SK-N-SH treated with all-trans-retinoic acid at 6 μM for 48 hours (cell line): ENCODE measurements around the gene GPR61.

Source experiments
- ARNTL ChIP-seq: fragments of 450-650 bp; formaldehyde crosslinking; IDR thresholded peaks from 2 replicates; pipeline ENCODE4 v1.5.0; 2020; ENCODE audit warnings: low read depth, mild to moderate bottlenecking, moderate library complexity, borderline replicate concordance
- BACH2 ChIP-seq: fragments of 250-450 bp; sonication (Bioruptor Pico); IDR thresholded peaks from 2 replicates; pipeline ENCODE4 v1.9.0; 2021; ENCODE audit warnings: mild to moderate bottlenecking, borderline replicate concordance
- ISL1 ChIP-seq: fragments of 250-450 bp; sonication (Bioruptor Pico); IDR thresholded peaks from 2 replicates; pipeline ENCODE4 v2.1.2; 2022; ENCODE audit warnings: mild to moderate bottlenecking, moderate library complexity
- RARB ChIP-seq: fragments of 250-450 bp; sonication (Bioruptor Pico); IDR thresholded peaks from 2 replicates; pipeline ENCODE4 v1.8.0; 2021; ENCODE audit warnings: mild to moderate bottlenecking, moderate library complexity
- SNAI2 ChIP-seq: fragments of 250-450 bp; sonication (Bioruptor Pico); IDR thresholded peaks from 2 replicates; pipeline ENCODE4 v1.5.0; 2020; ENCODE audit warnings: mild to moderate bottlenecking, moderate library complexity
- ZFP3 ChIP-seq: fragments of 250-450 bp; sonication (Bioruptor Pico); IDR thresholded peaks from 2 replicates; pipeline ENCODE4 v1.5.0; 2020; ENCODE audit warnings: mild to moderate bottlenecking, moderate library complexity
- ZNF565 ChIP-seq: fragments of 450-650 bp; formaldehyde crosslinking; conservative IDR thresholded peaks from 2 replicates; pipeline ENCODE4 v1.5.0; 2020; ENCODE audit warnings: low read depth, mild to moderate bottlenecking, moderate library complexity
- TF ChIP-seq, protein P1 (sequence below): fragments of 250-450 bp; sonication (Bioruptor Pico); IDR thresholded peaks from 2 replicates; pipeline ENCODE4 v1.8.0; 2020; ENCODE audit warnings: mild to moderate bottlenecking, moderate library complexity, borderline replicate concordance
- TF ChIP-seq, protein P2 (sequence below): fragments of 250-450 bp; sonication (Bioruptor Pico); IDR thresholded peaks from 2 replicates; pipeline ENCODE4 v1.8.0; 2021; ENCODE audit warnings: low read depth, mild to moderate bottlenecking, moderate library complexity, borderline replicate concordance

DNA sequence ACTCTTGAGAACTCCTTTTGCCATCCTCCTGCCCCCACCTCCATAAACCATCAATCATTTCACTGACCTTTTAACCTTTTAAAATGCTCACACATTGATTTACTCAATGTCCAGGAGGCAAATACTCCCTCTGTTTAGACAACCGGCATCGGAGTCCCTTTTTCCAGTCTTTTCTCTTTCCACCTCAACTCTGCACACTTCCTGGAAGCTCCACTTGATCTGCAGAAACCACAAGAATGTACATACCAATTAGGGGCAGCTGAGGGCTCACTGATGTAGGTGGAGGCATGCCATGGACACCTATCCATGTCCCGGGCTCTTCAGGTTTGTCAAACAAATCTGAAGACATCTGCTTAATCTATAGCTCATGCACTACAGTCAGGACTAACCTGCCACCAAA, 24.8 kb upstream of the GPR61 start:
- TF ChIP-seq ZFP3 (CRISPR knock-in tag) (no peak), RARB (no peak), BACH2 (CRISPR knock-in tag) (no peak), ARNTL (CRISPR knock-in tag) (no peak), SNAI2 (CRISPR knock-in tag) (no peak), ISL1 (CRISPR knock-in tag) (no peak), ZNF565 (no peak)
- TF ChIP-seq, protein P1, sequence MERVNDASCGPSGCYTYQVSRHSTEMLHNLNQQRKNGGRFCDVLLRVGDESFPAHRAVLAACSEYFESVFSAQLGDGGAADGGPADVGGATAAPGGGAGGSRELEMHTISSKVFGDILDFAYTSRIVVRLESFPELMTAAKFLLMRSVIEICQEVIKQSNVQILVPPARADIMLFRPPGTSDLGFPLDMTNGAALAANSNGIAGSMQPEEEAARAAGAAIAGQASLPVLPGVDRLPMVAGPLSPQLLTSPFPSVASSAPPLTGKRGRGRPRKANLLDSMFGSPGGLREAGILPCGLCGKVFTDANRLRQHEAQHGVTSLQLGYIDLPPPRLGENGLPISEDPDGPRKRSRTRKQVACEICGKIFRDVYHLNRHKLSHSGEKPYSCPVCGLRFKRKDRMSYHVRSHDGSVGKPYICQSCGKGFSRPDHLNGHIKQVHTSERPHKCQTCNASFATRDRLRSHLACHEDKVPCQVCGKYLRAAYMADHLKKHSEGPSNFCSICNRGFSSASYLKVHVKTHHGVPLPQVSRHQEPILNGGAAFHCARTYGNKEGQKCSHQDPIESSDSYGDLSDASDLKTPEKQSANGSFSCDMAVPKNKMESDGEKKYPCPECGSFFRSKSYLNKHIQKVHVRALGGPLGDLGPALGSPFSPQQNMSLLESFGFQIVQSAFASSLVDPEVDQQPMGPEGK (CRISPR knock-in tag) = no peak
- TF ChIP-seq, protein P2, sequence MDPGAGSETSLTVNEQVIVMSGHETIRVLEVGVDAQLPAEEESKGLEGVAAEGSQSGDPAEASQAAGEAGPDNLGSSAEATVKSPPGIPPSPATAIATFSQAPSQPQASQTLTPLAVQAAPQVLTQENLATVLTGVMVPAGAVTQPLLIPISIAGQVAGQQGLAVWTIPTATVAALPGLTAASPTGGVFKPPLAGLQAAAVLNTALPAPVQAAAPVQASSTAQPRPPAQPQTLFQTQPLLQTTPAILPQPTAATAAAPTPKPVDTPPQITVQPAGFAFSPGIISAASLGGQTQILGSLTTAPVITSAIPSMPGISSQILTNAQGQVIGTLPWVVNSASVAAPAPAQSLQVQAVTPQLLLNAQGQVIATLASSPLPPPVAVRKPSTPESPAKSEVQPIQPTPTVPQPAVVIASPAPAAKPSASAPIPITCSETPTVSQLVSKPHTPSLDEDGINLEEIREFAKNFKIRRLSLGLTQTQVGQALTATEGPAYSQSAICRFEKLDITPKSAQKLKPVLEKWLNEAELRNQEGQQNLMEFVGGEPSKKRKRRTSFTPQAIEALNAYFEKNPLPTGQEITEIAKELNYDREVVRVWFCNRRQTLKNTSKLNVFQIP (CRISPR knock-in tag) = no peak
